HG03521 (cell line): ENCODE data around the gene ATCAY.

Experiments used
- ATAC-seq: cut with Tn5 transposase; IDR thresholded peaks from one replicate; pipeline ENCODE4 v1.9.1; 2021; ENCODE audit warnings: mild to moderate bottlenecking, moderate library complexity; ENCODE audit not compliant: unreplicated experiment

The ATCAY gene

GRCh38 chr19:3880471-3881271 lies at the start of gene ATCAY:
Gene ATCAY (plus strand): TSS chr19:3880685. CDS start chr19:3885768, 5,083 bp downstream.
- ATAC-seq: no peak

GRCh38 chr19:3831601-3832000 lies 48.9 kb upstream of the ATCAY start:
- no peak for ATAC-seq

GRCh38 chr19:3832001-3832400 lies 48.5 kb upstream of the ATCAY start:
- ATAC-seq: no peak

- no peak for ATAC-seq
Measured at GRCh38 chr19:3833578-3834348, 46.7 kb upstream of the ATCAY start.

- ATAC-seq: no peak
Measured at GRCh38 chr19:3834349-3835054, 46.0 kb upstream of the ATCAY start.

GRCh38 chr19:3835055-3835435 lies 45.4 kb upstream of the ATCAY start:
- ATAC-seq: no peak

- no peak for ATAC-seq
Measured at GRCh38 chr19:3836887-3837286, 43.6 kb upstream of the ATCAY start.

- ATAC-seq: no peak
Measured at GRCh38 chr19:3837332-3837731, 43.2 kb upstream of the ATCAY start.

GRCh38 chr19:3837922-3838321 lies 42.6 kb upstream of the ATCAY start:
- ATAC-seq: no peak

GRCh38 chr19:3838661-3839060 lies 41.8 kb upstream of the ATCAY start:
- ATAC-seq: no peak

- ATAC-seq: no peak
Measured at GRCh38 chr19:3839941-3840340, 40.5 kb upstream of the ATCAY start.

- ATAC-seq: no peak
Measured at GRCh38 chr19:3840804-3841203, 39.7 kb upstream of the ATCAY start.

- ATAC-seq: no peak
Measured at GRCh38 chr19:3842948-3843347, 37.5 kb upstream of the ATCAY start.

GRCh38 chr19:3844596-3844995 lies 35.9 kb upstream of the ATCAY start:
- no peak for ATAC-seq

GRCh38 chr19:3849092-3849491 lies 31.4 kb upstream of the ATCAY start:
- no peak for ATAC-seq

GRCh38 chr19:3849787-3850186 lies 30.7 kb upstream of the ATCAY start:
- ATAC-seq: no peak

- ATAC-seq: no peak
Measured at GRCh38 chr19:3850320-3850972, 30.0 kb upstream of the ATCAY start.

GRCh38 chr19:3851254-3852176 lies 29.0 kb upstream of the ATCAY start:
- ATAC-seq: no peak

- no peak for ATAC-seq
Measured at GRCh38 chr19:3852177-3852511, 28.3 kb upstream of the ATCAY start.

- no peak for ATAC-seq
Measured at GRCh38 chr19:3852614-3853254, 27.8 kb upstream of the ATCAY start.
